ENCODE measurements around the gene KATNB1.
"Not testable (repeated sequence)": the region's sequence is repeated elsewhere in the genome, so short reads cannot be mapped to it uniquely, and the experiment has no call there.

Gene KATNB1

GRCh38 chr16:57745768-57746167 is 10.2 kb downstream of the KATNB1 start:
- DNase-seq: no peak

GRCh38 chr16:57746316-57746715 is 10.7 kb downstream of the KATNB1 start:
- DNase-seq: not testable (repeated sequence)

GRCh38 chr16:57747091-57747490 is 11.5 kb downstream of the KATNB1 start:
- DNase-seq: no peak

GRCh38 chr16:57747496-57747895 is 11.9 kb downstream of the KATNB1 start:
- DNase-seq: no peak

GRCh38 chr16:57747996-57748395 is 12.4 kb downstream of the KATNB1 start:
- DNase-seq: no peak

- no peak for DNase-seq
Measured at GRCh38 chr16:57748596-57748995, 13.0 kb downstream of the KATNB1 start.

GRCh38 chr16:57749101-57749692 is 13.6 kb downstream of the KATNB1 start:
- DNase-seq: no peak

- DNase-seq: no peak
Measured at GRCh38 chr16:57749856-57750452, 14.4 kb downstream of the KATNB1 start.

- no peak for DNase-seq
Measured at GRCh38 chr16:57750796-57751538, 15.4 kb downstream of the KATNB1 start.

- no peak for DNase-seq
Measured at GRCh38 chr16:57751539-57752202, 16.1 kb downstream of the KATNB1 start.

- DNase-seq: no peak
Measured at GRCh38 chr16:57752203-57752580, 16.6 kb downstream of the KATNB1 start.

- no peak for DNase-seq
Measured at GRCh38 chr16:57752581-57753447, 17.2 kb downstream of the KATNB1 start.

- no peak for DNase-seq
Measured at GRCh38 chr16:57753448-57754353, 18.1 kb downstream of the KATNB1 start.

GRCh38 chr16:57754354-57755060 is 18.9 kb downstream of the KATNB1 start:
- DNase-seq: no peak

- DNase-seq: no peak
Measured at GRCh38 chr16:57755061-57755684, 19.6 kb downstream of the KATNB1 start.

GRCh38 chr16:57755726-57756423 is 20.3 kb downstream of the KATNB1 start:
- no peak for DNase-seq

GRCh38 chr16:57756424-57757325 is 21.1 kb downstream of the KATNB1 start:
- no peak for DNase-seq

GRCh38 chr16:57757326-57757786 is 21.8 kb downstream of the KATNB1 start:
- peak; percentile 86 to 95 (median 92) for DNase-seq

GRCh38 chr16:57757883-57758282 is 22.3 kb downstream of the KATNB1 start:
- DNase-seq: no peak

All from suppressor macrophage treated with lipopolysaccharide for 1 hour (primary cell).